HCT116 (cell line): ENCODE results near the gene GLOD4.

Experiments used
- ATF3 ChIP-seq: IDR thresholded peaks from 2 replicates; pipeline ENCODE4 v1.6.1; 2012
- CTCF ChIP-seq, 3 experiments: fragments of 200-600 bp in 1 of 3; sonication (generic) in 1 of 3; IDR thresholded peaks in 2 of 3; conservative IDR thresholded peaks in 1 of 3; 2 replicates each; pipeline ENCODE4 v1.5.1; 2012 to 2017; ENCODE audit warnings: low read depth in 2 of 3, low read length in 2 of 3, antibody characterized with exemption in 1 of 3, borderline replicate concordance in 1 of 3, control low read depth in 1 of 3, mild to moderate bottlenecking in 1 of 3, mixed read lengths in 1 of 3, mixed run types in 1 of 3, moderate library complexity in 1 of 3; ENCODE audit not compliant: insufficient read depth in 1 of 3

GRCh38 chr17:740240-741017 lies 41.7 kb downstream of the GLOD4 start:
- TF ChIP-seq CTCF (IDR thresholded peaks at IDR 0.05 in 2 of 3, conservative IDR thresholded peaks at IDR 0.05 in 1 of 3; ENCODE audit: borderline replicate concordance in 1 of 3, insufficient read depth in 1 of 3, low read depth in 2 of 3, low read length in 2 of 3) (no peak), ATF3 (no peak)
